HepG2 (cell line): ENCODE results near the gene RIPK3. TPM values are rescaled to one million over a fixed set of nuclear protein-coding genes. Genes with fewer than 3 reads are reported as not detected.

Experiments
- FOSL1 ChIP-seq: sonication (generic); formaldehyde crosslinking; IDR thresholded peaks from 2 replicates; pipeline ENCODE4 v1.9.0; 2021; ENCODE audit warnings: missing genetic modification reagents, borderline replicate concordance
- POLR2G ChIP-seq: fragments of 200-400 bp; formaldehyde crosslinking; IDR thresholded peaks from 2 replicates; pipeline ENCODE4 v1.6.1; 2018; ENCODE audit warnings: mild to moderate bottlenecking, low read depth, low read length, moderate library complexity
- RBAK ChIP-seq: sonication (generic); formaldehyde crosslinking; IDR thresholded peaks from 2 replicates; pipeline ENCODE4 v1.5.1; 2020; ENCODE audit warnings: mild to moderate bottlenecking, missing genetic modification reagents
- TFDP2 ChIP-seq: sonication (generic); formaldehyde crosslinking; IDR thresholded peaks from 2 replicates; pipeline ENCODE4 v1.4.0; 2020; ENCODE audit warnings: missing genetic modification reagents
- YEATS2 ChIP-seq: sonication (generic); formaldehyde crosslinking; IDR thresholded peaks from 2 replicates; pipeline ENCODE4 v1.4.0; 2020; ENCODE audit warnings: missing genetic modification reagents, borderline replicate concordance
- ZBTB25 ChIP-seq: IDR thresholded peaks from 2 replicates; pipeline ENCODE4 v1.6.1; 2018; ENCODE audit warnings: missing genetic modification reagents
- ZBTB33 ChIP-seq: sonication (generic); formaldehyde crosslinking; IDR thresholded peaks from 2 replicates; pipeline ENCODE4 v1.4.0; 2020; ENCODE audit warnings: missing genetic modification reagents
- ZFP62 ChIP-seq: sonication (generic); formaldehyde crosslinking; IDR thresholded peaks from 2 replicates; pipeline ENCODE4 v1.4.0; 2020; ENCODE audit warnings: missing genetic modification reagents
- ZHX1 ChIP-seq: sonication (generic); formaldehyde crosslinking; IDR thresholded peaks from 2 replicates; pipeline ENCODE4 v1.8.1; 2022; ENCODE audit warnings: low read depth, mild to moderate bottlenecking, missing genetic modification reagents
- ZNF224 ChIP-seq: sonication (generic); formaldehyde crosslinking; IDR thresholded peaks from 2 replicates; pipeline ENCODE4 v1.5.0; 2020; ENCODE audit warnings: mild to moderate bottlenecking, missing genetic modification reagents
- ZNF547 ChIP-seq: sonication (generic); formaldehyde crosslinking; IDR thresholded peaks from 2 replicates; pipeline ENCODE4 v1.5.1; 2020; ENCODE audit warnings: mild to moderate bottlenecking, missing genetic modification reagents
- polyA plus RNA-seq, 8 experiments: library from polyadenylated mRNA; depleted of rRNA in 3 of 8; stranded (reverse) in 7 of 8; unstranded in 1 of 8; fragments of >200 nt; fragmentation: Illumina TruSeq in 4 of 8; extraction: Trizol in 4 of 8; gene quantifications; 2 replicates each; pipeline versions ENCODE4 v1.2.1 to v1.2.3, GENCODE V29; 2011 to 2016; ENCODE audit warnings: low read depth in 4 of 8, missing spikeins in 1 of 8, mixed read lengths in 1 of 8; ENCODE audit not compliant: insufficient read depth in 1 of 8
- total RNA-seq, 5 experiments: library from RNA; depleted of rRNA; stranded (reverse); fragments of >200 nt; fragmentation: Illumina TruSeq; extraction: Trizol; gene quantifications; 2 replicates each; pipeline ENCODE4 v1.2.3, GENCODE V29; 2016; ENCODE audit warnings: low read depth in 1 of 5
- TF ChIP-seq, protein P1 (sequence below): sonication (generic); formaldehyde crosslinking; IDR thresholded peaks from 2 replicates; pipeline ENCODE4 v1.9.0; 2021; ENCODE audit warnings: missing genetic modification reagents, borderline replicate concordance
- TF ChIP-seq, protein P2 (sequence below): sonication (generic); formaldehyde crosslinking; IDR thresholded peaks from 2 replicates; pipeline ENCODE4 v1.8.0; 2023; ENCODE audit warnings: mild to moderate bottlenecking, missing genetic modification reagents
- TF ChIP-seq, protein P3 (sequence below): sonication (generic); formaldehyde crosslinking; IDR thresholded peaks from 2 replicates; pipeline ENCODE4 v1.5.0; 2020; ENCODE audit warnings: mild to moderate bottlenecking, missing genetic modification reagents, borderline replicate concordance

The RIPK3 gene
- total and polyA plus RNA-seq, 2 of the 13 experiments (the other 11 are each of a cell fraction or from before 2014, with no cell fraction given) = not detected

DNA sequence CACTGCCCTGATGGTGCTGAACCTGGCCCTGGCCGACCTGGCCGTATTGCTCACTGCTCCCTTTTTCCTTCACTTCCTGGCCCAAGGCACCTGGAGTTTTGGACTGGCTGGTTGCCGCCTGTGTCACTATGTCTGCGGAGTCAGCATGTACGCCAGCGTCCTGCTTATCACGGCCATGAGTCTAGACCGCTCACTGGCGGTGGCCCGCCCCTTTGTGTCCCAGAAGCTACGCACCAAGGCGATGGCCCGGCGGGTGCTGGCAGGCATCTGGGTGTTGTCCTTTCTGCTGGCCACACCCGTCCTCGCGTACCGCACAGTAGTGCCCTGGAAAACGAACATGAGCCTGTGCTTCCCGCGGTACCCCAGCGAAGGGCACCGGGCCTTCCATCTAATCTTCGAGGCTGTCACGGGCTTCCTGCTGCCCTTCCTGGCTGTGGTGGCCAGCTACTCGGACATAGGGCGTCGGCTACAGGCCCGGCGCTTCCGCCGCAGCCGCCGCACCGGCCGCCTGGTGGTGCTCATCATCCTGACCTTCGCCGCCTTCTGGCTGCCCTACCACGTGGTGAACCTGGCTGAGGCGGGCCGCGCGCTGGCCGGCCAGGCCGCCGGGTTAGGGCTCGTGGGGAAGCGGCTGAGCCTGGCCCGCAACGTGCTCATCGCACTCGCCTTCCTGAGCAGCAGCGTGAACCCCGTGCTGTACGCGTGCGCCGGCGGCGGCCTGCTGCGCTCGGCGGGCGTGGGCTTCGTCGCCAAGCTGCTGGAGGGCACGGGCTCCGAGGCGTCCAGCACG lies 23.8 kb downstream of the RIPK3 start (continued):
- TF ChIP-seq, protein P1, sequence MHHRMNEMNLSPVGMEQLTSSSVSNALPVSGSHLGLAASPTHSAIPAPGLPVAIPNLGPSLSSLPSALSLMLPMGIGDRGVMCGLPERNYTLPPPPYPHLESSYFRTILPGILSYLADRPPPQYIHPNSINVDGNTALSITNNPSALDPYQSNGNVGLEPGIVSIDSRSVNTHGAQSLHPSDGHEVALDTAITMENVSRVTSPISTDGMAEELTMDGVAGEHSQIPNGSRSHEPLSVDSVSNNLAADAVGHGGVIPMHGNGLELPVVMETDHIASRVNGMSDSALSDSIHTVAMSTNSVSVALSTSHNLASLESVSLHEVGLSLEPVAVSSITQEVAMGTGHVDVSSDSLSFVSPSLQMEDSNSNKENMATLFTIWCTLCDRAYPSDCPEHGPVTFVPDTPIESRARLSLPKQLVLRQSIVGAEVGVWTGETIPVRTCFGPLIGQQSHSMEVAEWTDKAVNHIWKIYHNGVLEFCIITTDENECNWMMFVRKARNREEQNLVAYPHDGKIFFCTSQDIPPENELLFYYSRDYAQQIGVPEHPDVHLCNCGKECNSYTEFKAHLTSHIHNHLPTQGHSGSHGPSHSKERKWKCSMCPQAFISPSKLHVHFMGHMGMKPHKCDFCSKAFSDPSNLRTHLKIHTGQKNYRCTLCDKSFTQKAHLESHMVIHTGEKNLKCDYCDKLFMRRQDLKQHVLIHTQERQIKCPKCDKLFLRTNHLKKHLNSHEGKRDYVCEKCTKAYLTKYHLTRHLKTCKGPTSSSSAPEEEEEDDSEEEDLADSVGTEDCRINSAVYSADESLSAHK (CRISPR knock-in tag) = no peak; the same call in 1 of the 2 replicates
- TF ChIP-seq ZNF547 (CRISPR knock-in tag) (peak; percentile 100), ZBTB25 (CRISPR knock-in tag) (peak; percentile 51), ZHX1 (CRISPR knock-in tag) (peak; percentile 93), POLR2G (peak; percentile 76), TFDP2 (CRISPR knock-in tag) (peak; percentile 97), FOSL1 (CRISPR knock-in tag) (peak; percentile 70), ZNF224 (CRISPR knock-in tag) (peak; percentile 98), ZFP62 (CRISPR knock-in tag) (0 out of 2 replicates have a peak, but pooled peaks have one; percentile 82), YEATS2 (CRISPR knock-in tag) (peak; percentile 82; the same call in 1 of the 2 replicates), ZBTB33 (CRISPR knock-in tag) (peak; percentile 96), RBAK (CRISPR knock-in tag) (no peak)
- TF ChIP-seq, protein P2, sequence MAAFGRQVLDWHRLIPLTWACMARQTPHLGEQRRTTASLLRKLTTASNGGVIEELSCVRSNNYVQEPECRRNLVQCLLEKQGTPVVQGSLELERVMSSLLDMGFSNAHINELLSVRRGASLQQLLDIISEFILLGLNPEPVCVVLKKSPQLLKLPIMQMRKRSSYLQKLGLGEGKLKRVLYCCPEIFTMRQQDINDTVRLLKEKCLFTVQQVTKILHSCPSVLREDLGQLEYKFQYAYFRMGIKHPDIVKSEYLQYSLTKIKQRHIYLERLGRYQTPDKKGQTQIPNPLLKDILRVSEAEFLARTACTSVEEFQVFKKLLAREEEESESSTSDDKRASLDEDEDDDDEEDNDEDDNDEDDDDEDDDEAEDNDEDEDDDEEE (CRISPR knock-in tag) = peak; percentile 99
- TF ChIP-seq, protein P3, sequence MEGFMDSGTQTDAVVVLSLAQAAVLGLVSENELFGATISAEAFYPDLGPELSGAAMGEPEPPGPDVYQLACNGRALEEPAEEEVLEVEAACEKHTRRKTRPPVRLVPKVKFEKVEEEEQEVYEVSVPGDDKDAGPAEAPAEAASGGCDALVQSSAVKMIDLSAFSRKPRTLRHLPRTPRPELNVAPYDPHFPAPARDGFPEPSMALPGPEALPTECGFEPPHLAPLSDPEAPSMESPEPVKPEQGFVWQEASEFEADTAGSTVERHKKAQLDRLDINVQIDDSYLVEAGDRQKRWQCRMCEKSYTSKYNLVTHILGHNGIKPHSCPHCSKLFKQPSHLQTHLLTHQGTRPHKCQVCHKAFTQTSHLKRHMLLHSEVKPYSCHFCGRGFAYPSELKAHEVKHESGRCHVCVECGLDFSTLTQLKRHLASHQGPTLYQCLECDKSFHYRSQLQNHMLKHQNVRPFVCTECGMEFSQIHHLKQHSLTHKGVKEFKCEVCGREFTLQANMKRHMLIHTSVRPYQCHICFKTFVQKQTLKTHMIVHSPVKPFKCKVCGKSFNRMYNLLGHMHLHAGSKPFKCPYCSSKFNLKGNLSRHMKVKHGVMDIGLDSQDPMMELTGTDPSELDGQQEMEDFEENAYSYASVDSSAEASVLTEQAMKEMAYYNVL (CRISPR knock-in tag) = peak; percentile 90
